GOT3 (cell line): ENCODE results near the gene ZPBP2.
"Not testable (repeated sequence)": the region's sequence is repeated elsewhere in the genome, so short reads cannot be mapped to it uniquely, and the experiment has no call there.

ENCODE experiments used
- DNase-seq: peaks from one replicate; lab custom pipeline; 2025; ENCODE audit warnings: mixed read lengths; lab: John Stamatoyannopoulos, UW

ZPBP2 gene

GRCh38 chr17:39867880-39868553, at the start of gene ZPBP2:
ZPBP2 (plus strand) TSS chr17:39868202; CDS start chr17:39868355, 153 bp downstream.
- no peak for DNase-seq

- no peak for DNase-seq
Observed at GRCh38 chr17:39818358-39819000, 49.5 kb upstream of the ZPBP2 start.

- DNase-seq = no peak
Observed at GRCh38 chr17:39820541-39820940, 47.5 kb upstream of the ZPBP2 start.

- DNase-seq = no peak
Observed at GRCh38 chr17:39820987-39821386, 47.0 kb upstream of the ZPBP2 start.

- no peak for DNase-seq
Observed at GRCh38 chr17:39822051-39822451, 46.0 kb upstream of the ZPBP2 start.

- no peak for DNase-seq
Observed at GRCh38 chr17:39823407-39824054, 44.5 kb upstream of the ZPBP2 start.

- DNase-seq = no peak
Observed at GRCh38 chr17:39826334-39826733, 41.7 kb upstream of the ZPBP2 start.

GRCh38 chr17:39828443-39828842, 39.6 kb upstream of the ZPBP2 start:
- DNase-seq = no peak

- DNase-seq = no peak
Observed at GRCh38 chr17:39831588-39831987, 36.4 kb upstream of the ZPBP2 start.

GRCh38 chr17:39834017-39834416, 34.0 kb upstream of the ZPBP2 start:
- no peak for DNase-seq

GRCh38 chr17:39835038-39835786, 32.8 kb upstream of the ZPBP2 start:
- no peak for DNase-seq

GRCh38 chr17:39836117-39836516, 31.9 kb upstream of the ZPBP2 start:
- DNase-seq = no peak

- DNase-seq = no peak
Observed at GRCh38 chr17:39838057-39838456, 29.9 kb upstream of the ZPBP2 start.

- DNase-seq = no peak
Observed at GRCh38 chr17:39838784-39839183, 29.2 kb upstream of the ZPBP2 start.

GRCh38 chr17:39841134-39841683, 26.8 kb upstream of the ZPBP2 start:
- DNase-seq = no peak

GRCh38 chr17:39845052-39845846, 22.8 kb upstream of the ZPBP2 start:
- no peak for DNase-seq

GRCh38 chr17:39846205-39846604, 21.8 kb upstream of the ZPBP2 start:
- no peak for DNase-seq

GRCh38 chr17:39848600-39848999, 19.4 kb upstream of the ZPBP2 start:
- DNase-seq = no peak

GRCh38 chr17:39850186-39850585, 17.8 kb upstream of the ZPBP2 start:
- DNase-seq = not testable (repeated sequence)

- no peak for DNase-seq
Observed at GRCh38 chr17:39852239-39852638, 15.8 kb upstream of the ZPBP2 start.

GRCh38 chr17:39854909-39855308, 13.1 kb upstream of the ZPBP2 start:
- no peak for DNase-seq
